ENCODE data around the gene CALR.

Gene CALR

GRCh38 chr19:12984143-12984627 lies 45.8 kb downstream of the CALR start:
- no peak overlapping the region for H3K4me3 ChIP-seq (ENCODE audit: control insufficient read depth, low read depth, low read length)
- DNase-seq (ENCODE audit: low read depth): no peak
- TF ChIP-seq CTCF (IDR thresholded peaks at IDR 0.05; ENCODE audit: control insufficient read depth, insufficient read depth, low read depth, low read length, missing control alignments): no peak

GRCh38 chr19:12984683-12985048 lies 46.3 kb downstream of the CALR start:
- no peak overlapping the region for H3K4me3 ChIP-seq (ENCODE audit: control insufficient read depth, low read depth, low read length)
- TF ChIP-seq CTCF (IDR thresholded peaks at IDR 0.05; ENCODE audit: control insufficient read depth, insufficient read depth, low read depth, low read length, missing control alignments): no peak
- DNase-seq (ENCODE audit: low read depth): no peak

GRCh38 chr19:12985049-12985776 lies 46.8 kb downstream of the CALR start:
- H3K4me3 ChIP-seq (ENCODE audit: control insufficient read depth, low read depth, low read length): no peak overlapping the region
- DNase-seq (ENCODE audit: low read depth): no peak
- TF ChIP-seq CTCF (IDR thresholded peaks at IDR 0.05; ENCODE audit: control insufficient read depth, insufficient read depth, low read depth, low read length, missing control alignments): no peak

GRCh38 chr19:12986726-12987125 lies 48.3 kb downstream of the CALR start:
- no peak for DNase-seq (ENCODE audit: low read depth)
- H3K4me3 ChIP-seq (ENCODE audit: control insufficient read depth, low read depth, low read length): no peak overlapping the region
- no peak for TF ChIP-seq CTCF (IDR thresholded peaks at IDR 0.05; ENCODE audit: control insufficient read depth, insufficient read depth, low read depth, low read length, missing control alignments)

GRCh38 chr19:12987190-12987589 lies 48.8 kb downstream of the CALR start:
- no peak for DNase-seq (ENCODE audit: low read depth)
- no peak for TF ChIP-seq CTCF (IDR thresholded peaks at IDR 0.05; ENCODE audit: control insufficient read depth, insufficient read depth, low read depth, low read length, missing control alignments)
- H3K4me3 ChIP-seq (ENCODE audit: control insufficient read depth, low read depth, low read length): no peak overlapping the region

- DNase-seq (ENCODE audit: low read depth): no peak
- no peak overlapping the region for H3K4me3 ChIP-seq (ENCODE audit: control insufficient read depth, low read depth, low read length)
- no peak for TF ChIP-seq CTCF (IDR thresholded peaks at IDR 0.05; ENCODE audit: control insufficient read depth, insufficient read depth, low read depth, low read length, missing control alignments)
Observed at GRCh38 chr19:12987781-12988180, 49.4 kb downstream of the CALR start.

Data from AG09309 (cell line).